GM19397 (cell line): ENCODE results near the gene TSPAN9.

Experiments
- ATAC-seq: cut with Tn5 transposase; IDR thresholded peaks from one replicate; pipeline ENCODE4 v1.9.1; 2021; ENCODE audit warnings: mild to moderate bottlenecking, moderate library complexity; ENCODE audit not compliant: unreplicated experiment

The TSPAN9 gene

GRCh38 chr12:3179731-3180130 lies 102.6 kb downstream of the TSPAN9 start:
- no peak for ATAC-seq

GRCh38 chr12:3182426-3182825 lies 105.2 kb downstream of the TSPAN9 start:
- ATAC-seq, result no peak

GRCh38 chr12:3184485-3184884 lies 107.3 kb downstream of the TSPAN9 start:
- no peak for ATAC-seq

- ATAC-seq, result no peak
Observed at GRCh38 chr12:3185260-3185870, 108.2 kb downstream of the TSPAN9 start.

GRCh38 chr12:3186546-3187215 lies 109.5 kb downstream of the TSPAN9 start:
- no peak for ATAC-seq

GRCh38 chr12:3187846-3188770 lies 110.9 kb downstream of the TSPAN9 start:
- ATAC-seq, result no peak

- ATAC-seq, result no peak
Observed at GRCh38 chr12:3189282-3189681, 112.1 kb downstream of the TSPAN9 start.

GRCh38 chr12:3190101-3190500 lies 112.9 kb downstream of the TSPAN9 start:
- no peak for ATAC-seq

GRCh38 chr12:3191450-3191849 lies 114.3 kb downstream of the TSPAN9 start:
- no peak for ATAC-seq

- no peak for ATAC-seq
Observed at GRCh38 chr12:3192221-3192620, 115.0 kb downstream of the TSPAN9 start.

GRCh38 chr12:3193131-3193530 lies 116.0 kb downstream of the TSPAN9 start:
- ATAC-seq, result no peak

GRCh38 chr12:3193755-3194154 lies 116.6 kb downstream of the TSPAN9 start:
- no peak for ATAC-seq

GRCh38 chr12:3195337-3195736 lies 118.2 kb downstream of the TSPAN9 start:
- no peak for ATAC-seq

- ATAC-seq, result no peak
Observed at GRCh38 chr12:3195859-3196483, 118.8 kb downstream of the TSPAN9 start.

- no peak for ATAC-seq
Observed at GRCh38 chr12:3196488-3196887, 119.3 kb downstream of the TSPAN9 start.

GRCh38 chr12:3197131-3197818 lies 120.1 kb downstream of the TSPAN9 start:
- ATAC-seq, result no peak

- ATAC-seq, result no peak
Observed at GRCh38 chr12:3199551-3200031, 122.4 kb downstream of the TSPAN9 start.

- no peak for ATAC-seq
Observed at GRCh38 chr12:3200032-3200617, 122.9 kb downstream of the TSPAN9 start.

- no peak for ATAC-seq
Observed at GRCh38 chr12:3200814-3201233, 123.6 kb downstream of the TSPAN9 start.
